Skeletal muscle cell (primary cell): ENCODE data around the gene UST.
"Not testable (repeated sequence)": the region's sequence is repeated elsewhere in the genome, so short reads cannot be mapped to it uniquely, and the experiment has no call there.

Source experiments
- DNase-seq: peaks from one replicate; pipeline ENCODE4 v3.0.0-alpha.2; 2010; ENCODE audit warnings: low read depth
- H3K4me3 ChIP-seq: 2 replicates; pipeline ENCODE4 v1.5.1; 2011; ENCODE audit warnings: low read depth, mild to moderate bottlenecking, control low read depth, low read length, moderate library complexity

UST gene

DNA sequence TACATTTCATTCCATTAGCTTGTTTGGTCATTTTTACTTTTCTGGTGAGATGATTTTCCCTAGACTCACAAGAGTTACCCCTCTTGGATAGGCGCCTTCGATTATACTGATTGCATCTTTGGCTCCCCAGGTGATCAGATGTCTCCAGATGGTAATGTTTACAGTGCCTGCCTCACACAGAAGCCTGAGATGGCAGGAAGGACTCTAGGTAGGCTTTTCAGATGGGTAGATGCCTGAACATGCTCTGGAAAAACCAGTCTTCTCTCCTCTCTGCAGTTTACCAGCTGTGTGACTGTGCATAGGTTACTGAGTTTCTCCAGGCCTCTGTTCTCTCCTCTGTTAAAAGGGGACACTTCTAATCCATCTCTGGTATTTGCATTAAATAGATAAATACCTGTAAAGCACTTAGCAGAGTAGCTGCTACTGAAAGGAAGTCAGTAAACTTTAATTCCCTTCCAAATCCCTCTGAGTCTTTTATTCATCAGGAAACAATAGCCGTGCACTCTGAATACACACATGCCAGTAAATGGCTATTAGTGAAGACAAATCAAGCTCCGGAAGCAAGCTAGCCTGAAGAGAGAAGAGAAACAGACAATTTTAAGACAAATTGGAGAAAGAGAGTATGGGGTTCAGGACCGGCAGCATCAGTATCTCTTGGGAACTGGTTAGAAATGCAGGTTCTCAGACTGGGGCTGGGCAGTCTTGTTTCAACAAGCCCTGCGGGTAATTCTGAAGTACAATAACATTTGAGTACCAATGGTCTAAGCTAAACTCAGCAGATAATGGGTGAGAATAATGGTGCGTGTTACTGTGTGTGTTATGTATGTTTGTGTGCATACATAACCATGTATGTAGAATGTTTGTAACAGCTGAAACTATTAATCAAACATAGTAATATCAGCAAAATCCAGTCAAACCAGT lies 139.4 kb downstream of the UST start:
- no peak for DNase-seq
- no peak overlapping the region for H3K4me3 ChIP-seq

DNA sequence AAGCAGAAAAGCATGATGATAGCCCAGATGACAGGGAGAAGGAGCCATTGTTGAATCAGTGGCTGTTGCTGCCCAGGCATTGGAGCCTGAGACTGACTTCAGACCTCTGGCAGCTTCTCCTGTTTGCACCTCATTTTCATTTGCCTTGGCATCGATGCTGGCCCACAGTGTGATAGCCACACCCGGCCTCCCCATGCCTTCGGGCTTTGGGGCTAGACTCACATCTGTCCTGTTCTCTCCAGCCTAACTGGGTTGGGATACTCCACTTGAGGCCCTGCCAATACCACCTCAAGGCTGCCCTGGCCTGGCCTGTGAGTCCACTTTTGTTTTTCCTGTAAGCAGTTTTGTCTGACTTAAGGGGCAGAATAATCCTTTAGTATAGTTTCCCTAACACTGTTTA lies 140.4 kb downstream of the UST start:
- no peak overlapping the region for H3K4me3 ChIP-seq
- DNase-seq = no peak

DNA sequence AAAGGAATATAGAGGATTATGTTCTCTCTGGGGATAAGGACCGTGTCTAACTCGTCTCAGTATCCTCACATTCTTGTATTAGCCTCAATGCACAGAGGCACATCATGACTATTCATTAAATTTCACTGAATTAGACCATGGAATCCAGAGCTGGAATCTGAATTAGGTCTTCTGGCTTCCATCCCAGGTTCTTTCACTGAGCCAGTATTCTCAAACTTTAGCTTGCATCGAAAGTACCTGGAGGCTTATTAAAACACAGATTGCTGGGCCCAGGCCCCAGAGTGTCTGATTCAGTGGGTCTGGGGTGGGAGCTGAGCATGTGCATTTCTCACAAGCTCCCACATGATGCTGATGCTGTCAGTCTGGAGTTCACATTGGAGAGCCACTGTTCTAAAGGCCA lies 142.0 kb downstream of the UST start:
- no peak overlapping the region for H3K4me3 ChIP-seq
- DNase-seq = no peak

DNA sequence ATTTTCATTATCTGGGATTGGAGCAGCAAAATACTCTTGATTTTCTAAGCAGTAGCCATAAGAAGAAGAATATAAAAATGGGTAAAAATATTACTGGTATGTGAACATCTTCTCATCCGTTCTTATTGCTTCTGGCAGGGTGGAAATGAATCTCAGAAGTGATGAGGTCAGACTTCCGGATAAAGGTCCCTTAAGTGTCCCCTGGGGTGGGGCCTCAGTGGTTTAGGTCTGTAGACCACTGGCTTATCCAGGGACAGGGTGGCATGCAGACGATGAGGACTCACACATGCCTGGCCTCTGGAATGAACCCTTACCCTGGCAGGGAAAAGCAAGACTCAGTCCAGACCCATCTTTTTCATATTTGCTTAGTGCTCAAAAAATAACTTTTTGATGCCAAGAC lies 143.3 kb downstream of the UST start:
- H3K4me3 ChIP-seq = no peak overlapping the region
- DNase-seq = no peak

DNA sequence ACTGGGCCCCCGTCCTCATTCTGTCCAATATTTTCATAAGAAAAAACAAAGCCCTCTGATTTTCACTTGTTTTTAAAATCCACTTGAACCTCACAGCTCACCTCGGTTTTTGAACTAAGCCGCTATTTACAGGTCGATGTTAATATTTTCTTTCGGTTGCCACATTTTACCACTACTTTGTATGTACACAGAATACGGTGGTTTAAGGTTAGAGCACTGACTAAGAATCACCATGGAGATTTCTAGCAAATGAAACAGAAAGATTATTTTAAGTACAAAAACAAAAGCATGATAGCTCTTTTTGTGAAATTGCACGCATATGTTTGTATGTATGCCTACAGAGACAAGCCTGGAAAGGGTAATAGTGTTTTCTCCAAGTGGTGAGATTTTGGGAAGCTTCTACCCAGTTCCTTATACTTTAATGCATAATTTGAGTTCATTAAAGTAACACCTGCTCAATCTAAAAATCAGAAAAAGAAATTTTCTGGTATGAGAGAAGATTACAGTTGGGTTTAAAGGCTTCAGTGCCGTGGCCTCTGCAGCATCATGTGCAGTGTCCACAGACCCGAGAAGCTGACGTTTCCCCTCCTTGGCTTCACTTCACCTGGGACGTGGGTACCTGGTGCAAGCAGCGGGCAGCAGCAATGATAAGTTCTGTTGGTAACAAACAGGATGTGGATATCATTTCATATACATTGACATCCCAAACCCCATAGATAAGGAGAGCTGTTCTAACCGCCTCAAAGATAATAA lies 144.0 kb downstream of the UST start:
- H3K4me3 ChIP-seq = no peak overlapping the region
- DNase-seq = no peak

DNA sequence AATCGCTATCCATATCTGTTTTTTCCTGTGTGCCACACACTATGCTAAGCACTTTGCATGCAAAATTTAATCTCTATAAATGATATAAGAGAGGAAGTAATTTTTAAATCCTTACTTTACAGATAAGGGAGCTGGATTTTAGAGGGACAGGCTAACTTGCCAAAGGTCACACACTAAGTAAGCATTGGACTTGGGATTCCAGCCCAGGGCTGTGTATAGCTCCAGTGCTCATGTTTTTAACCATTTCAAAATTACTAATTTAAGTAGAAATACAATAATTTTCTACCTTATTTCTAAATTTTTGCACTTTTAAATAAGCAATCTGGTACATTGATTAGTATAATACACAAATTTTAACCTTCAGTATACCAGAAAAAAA lies 144.6 kb downstream of the UST start:
- no peak for DNase-seq
- no peak overlapping the region for H3K4me3 ChIP-seq

DNA sequence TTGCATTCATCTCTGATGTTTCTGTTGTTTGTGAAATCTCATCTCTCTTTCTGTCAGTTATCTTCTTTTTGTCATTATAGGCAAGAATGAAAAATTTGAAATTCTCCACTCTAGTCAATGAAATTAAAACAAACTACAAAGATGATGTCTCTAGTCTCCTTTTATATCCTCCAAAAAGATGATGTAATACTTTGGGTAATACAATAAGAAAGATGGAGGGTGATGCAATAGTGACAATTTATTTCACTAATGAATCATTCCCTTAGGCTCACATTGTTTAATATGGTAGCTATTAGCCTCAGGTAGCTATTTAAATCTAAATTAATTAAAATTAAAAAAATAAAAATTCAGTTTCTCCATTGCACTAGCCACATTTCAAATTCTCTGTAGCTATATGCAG lies 145.4 kb downstream of the UST start:
- DNase-seq = no peak
- H3K4me3 ChIP-seq = no peak overlapping the region

DNA sequence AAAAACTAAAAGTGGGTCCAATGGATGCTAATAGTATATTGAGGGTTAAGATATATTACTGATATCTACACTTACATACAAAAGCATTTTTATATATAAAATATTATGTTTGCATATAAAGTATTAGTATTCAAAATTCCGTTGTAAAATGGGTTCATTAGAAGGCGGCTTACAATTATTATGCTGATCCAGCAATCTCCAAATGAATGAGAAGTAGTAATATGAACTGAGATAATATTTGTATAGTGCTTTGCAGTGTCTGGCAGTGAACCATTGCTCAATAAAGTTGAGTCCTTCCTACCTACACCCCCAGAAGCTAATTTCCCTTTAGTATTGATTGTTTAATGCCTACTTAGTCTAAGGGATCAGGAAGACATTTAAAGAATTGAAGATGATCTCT lies 146.2 kb downstream of the UST start:
- H3K4me3 ChIP-seq = no peak overlapping the region
- DNase-seq = no peak

DNA sequence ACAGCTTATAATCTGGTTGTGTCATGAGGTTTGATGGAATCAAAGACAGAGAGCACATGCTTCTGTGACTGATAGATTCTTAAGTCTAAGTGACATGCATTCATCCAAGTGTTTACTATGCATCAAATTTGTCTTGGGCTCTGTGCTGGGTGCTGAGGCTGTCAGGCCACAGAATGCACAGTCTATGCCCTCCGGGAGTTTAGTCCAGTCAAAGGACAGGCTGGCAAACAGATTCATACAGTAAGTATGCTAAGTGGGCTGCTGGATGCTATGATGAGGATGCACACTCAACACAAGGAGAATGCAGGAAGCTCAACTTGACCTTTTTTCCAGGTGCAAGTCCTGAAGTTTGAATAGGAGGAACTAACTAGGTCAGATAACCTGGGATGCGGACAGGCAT lies 146.7 kb downstream of the UST start:
- H3K4me3 ChIP-seq = no peak overlapping the region
- DNase-seq = no peak

DNA sequence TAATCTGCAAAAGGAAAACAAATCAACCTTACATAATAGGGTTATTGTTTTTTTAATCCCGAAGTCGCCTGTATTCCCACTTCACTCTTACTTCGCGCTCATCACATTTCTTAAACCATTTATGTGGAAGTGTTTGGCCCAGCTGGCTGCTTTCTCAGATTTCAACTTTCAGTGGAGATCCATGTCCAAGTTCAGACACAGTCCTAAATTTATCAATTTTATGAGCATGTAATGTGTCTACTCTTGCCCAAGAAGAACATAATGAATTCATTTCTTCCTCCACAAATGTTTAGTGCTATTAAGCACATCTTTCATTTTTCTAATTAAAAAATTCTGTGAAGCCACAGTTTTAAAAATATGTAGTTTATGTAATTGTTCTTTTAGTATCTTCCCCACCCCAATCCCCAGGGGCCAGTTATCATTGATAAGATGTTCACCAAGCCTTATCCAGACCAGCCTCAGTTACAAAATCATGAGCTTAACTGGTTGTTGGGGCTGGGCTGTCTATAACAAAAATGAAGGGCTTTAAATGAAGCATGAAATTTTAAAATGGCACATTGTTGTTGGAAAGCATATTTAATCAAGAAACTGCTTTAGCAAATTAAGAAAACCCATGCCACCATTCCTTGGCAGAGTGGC lies 151.7 kb downstream of the UST start:
- H3K4me3 ChIP-seq = no peak overlapping the region
- no peak for DNase-seq

DNA sequence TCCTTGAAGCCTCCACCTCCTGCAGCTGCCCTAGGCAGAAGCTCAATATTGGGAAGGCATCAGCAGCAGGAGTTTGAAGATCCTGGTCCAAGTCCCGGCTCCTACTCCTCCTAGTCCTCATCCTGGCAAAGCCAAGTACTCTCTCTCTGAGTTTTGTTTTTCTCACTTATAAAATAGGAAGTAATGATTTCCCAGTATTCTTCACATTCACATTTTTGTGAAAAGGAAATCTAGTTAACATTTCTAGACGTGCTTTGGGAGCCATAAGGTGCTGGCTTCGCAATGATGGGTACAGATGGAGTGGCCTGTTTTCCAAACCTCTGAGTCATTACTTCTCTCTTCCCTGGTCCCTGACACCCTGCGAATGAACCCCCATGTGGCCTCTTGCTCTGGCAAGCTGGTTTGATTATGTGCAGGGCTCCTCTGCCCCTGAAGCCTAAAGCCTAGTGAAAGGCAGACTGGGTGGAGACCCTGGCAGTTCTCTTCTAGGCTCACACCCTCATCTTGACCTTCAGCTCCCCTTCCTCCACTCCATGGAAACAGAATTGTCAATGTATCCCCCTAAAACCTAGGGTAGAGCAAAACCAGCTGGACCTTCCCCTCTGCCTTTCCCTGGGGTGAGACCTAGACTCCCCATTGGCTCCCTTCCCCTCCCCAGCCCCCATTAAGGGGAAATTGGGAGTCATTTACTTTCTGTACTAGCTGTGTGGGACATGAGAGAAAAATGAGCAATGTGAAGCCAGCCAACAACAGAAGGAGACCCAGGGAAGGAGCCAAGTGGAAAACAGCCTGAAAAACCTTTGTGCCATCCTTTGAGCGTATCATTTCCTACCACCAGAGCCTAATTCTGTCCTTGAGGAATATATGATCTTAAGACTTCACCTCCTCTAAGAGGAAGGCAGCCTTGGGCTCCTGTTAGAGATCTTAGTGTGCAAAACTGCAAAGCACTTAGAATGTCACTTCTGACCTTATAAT lies 158.4 kb downstream of the UST start:
- DNase-seq = no peak
- no peak overlapping the region for H3K4me3 ChIP-seq

DNA sequence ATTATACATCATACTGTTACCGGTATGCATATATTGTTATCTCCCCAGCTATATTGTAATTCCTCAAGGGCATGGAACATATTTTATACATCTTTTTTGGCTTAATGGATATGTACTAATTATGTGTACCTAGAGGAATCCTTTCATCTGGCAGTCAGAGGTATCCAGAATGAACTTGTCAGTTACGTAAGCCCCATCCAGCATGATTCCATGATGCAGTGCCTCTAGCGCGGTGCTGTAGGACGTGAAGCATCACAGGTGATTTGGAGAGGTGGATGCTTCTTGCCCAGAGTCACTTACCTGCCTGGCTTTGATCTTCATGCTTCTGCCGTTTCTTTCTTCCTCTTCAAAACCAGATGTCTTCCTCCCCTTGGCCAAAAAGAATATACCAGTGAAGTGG lies 159.1 kb downstream of the UST start:
- DNase-seq = no peak
- no peak overlapping the region for H3K4me3 ChIP-seq

DNA sequence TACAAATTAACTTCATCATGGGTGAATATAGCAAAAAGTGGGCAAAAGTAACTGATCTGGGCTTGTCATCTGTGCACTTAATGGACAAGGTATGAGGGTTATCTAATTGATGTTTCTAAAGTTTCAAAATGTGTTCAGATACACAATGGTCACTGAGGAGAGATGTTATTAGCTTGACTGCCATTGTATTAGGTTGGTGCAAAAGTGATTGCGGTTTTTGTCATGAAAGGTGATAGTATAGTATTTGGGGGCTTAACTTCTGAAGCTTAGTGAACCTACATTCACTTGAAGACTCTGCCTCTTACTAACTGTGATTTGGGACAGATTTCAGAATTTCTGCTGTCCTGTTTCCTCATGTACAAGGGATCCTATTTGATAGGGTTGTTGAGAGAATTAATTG lies 159.6 kb downstream of the UST start:
- H3K4me3 ChIP-seq = no peak overlapping the region
- DNase-seq = no peak

DNA sequence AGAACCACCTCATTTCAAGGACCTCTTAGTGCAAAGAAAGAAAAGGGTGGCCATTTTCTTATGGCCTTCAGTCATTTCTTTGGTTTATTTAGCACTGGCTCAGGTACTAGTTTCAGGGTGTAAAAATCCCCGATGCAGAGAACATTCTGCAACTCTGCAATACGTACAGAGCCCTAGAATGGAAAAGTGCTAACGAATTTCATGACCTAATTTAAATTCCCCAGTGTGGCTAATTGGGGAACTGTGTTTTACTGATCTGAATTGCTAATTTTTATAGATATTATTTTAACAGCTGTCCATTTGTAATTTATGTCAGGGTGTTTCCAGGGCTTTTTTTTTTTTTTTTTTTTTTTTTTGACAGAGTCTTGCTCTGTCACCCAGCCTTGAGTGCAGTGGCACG lies 160.7 kb downstream of the UST start:
- no peak overlapping the region for H3K4me3 ChIP-seq
- DNase-seq = no peak

DNA sequence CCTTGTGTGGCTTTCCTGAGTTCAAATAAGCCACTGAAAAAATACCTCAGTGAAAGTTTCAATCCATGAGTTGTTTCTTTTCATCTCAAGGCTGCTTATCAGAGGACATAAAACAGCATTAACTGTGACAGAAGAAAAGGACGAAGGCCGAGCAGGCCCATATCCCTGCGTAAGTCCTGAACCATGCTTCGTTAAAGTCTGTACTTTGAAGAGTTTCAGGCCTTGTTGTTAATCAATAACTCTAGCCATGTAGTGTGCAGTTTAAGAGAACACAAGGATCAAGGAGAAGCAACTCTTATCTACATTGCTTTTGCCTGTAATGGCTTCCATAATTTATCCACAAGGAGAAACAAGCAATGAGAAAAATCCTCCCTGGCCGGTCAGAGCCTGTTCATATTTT lies 165.4 kb downstream of the UST start:
- DNase-seq = no peak
- H3K4me3 ChIP-seq = no peak overlapping the region

DNA sequence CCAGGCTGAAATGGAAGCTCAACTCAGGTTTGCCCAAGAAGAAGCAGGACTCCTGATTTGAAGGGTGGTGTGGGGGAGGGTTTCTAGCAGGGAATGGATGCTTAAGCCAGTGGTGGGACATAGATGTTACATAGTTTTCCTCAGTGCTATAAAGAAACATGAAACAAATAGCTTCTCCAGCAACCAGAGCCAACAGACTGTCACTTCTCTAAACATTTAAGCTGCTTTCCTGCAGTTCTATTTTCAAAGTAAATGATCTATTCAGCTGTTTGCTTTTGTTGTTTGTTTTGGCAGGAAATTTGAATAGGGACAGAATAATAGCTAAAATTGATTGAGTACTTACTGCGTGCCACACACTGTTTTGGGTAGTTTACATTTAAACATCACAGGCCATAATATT lies 169.0 kb downstream of the UST start:
- no peak for DNase-seq
- H3K4me3 ChIP-seq = no peak overlapping the region

DNA sequence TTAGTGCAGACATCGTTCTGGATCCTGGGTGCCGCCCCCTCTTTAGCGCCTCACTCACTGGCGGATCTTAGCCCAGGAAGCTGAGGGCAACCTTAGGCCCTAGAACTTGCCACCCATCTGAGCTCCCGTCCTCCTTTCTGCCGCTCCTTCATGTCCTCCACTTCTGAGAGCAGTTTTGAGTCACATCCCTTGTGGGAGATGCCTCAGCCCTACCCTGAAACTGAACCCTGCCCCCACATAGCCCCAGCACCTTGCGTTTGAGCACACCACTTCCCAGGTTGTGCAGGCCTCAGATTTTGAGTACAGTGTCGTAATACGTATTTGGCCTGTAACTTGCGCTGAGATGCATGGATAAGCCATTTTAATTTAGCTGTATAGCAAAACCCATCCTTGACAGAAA lies 169.7 kb downstream of the UST start:
- not testable (repeated sequence) for DNase-seq

DNA sequence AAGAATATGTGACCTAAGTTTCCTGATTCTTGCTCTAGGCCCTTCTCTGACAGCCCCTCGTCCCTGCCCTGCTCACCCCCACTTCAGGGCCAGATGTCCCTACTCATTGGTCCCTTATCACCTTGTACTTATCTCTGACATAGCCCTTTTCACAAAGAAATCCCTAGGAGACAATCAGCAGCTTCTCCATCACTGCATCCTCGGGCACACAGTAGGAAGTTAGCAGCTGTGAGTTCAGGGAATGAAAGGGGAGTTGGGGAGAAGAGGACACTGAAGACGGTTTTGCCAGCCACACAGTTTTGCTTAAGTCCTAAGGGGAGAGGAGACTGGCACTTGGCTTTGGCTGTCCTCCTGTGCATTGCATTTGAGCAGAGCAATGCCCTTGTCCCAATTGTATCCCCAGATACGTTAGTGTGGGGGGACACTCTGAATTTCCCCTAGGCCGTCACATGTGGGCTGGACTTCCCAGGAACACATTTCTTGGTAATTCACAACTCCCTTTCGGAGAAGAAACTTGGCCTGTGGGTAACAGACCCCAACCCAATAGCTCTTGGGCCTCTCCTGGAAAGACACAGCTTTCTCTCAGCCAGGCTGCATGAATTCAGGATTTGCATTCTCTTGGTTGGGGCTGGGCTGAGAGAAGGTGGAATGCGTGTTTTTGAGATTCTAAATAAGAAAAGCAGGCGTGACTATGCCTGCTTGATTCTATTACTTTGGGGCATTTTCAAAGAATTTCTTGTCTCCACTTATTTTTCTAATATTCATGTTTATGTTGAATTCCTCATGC lies 177.6 kb downstream of the UST start:
- H3K4me3 ChIP-seq = no peak overlapping the region
- DNase-seq = no peak

More for the DNA sequence above, 169.7 kb downstream of the UST start:
- not testable (repeated sequence) for H3K4me3 ChIP-seq

DNA sequence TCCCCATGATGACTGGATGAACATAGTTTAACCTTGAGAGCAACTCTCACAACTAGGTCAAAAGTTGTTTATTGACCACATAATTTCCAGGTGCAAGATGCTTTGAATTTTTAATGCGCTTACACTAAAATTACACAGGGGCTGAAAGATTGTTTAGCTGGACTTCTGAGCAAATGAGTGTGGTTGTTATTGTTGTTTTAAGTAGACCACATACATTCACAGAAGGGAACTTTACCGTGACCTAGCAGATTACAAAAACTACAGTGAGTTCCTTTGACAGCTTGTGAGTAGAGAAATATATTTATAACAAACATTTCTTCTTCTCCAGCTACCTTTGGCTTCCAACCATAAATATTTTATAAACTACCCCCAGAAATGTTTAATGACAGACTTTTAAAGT lies 178.9 kb downstream of the UST start:
- no peak for DNase-seq

More for the DNA sequence above, 178.9 kb downstream of the UST start:
- H3K4me3 ChIP-seq = no peak overlapping the region
